Stimulated activated naive CD8-positive, alpha-beta T cell treated with anti-CD3 and anti-CD28 coated beads, Interleukin-15, amount 100 ng/mL, for 72 hours (primary cell): ENCODE results near the gene TBC1D1.
"Not testable (repeated sequence)": the region's sequence is repeated elsewhere in the genome, so short reads cannot be mapped to it uniquely, and the experiment has no call there.

Source experiments
- ATAC-seq: fragments of 150-1000 bp; cut with Tn5 transposase; 2 replicates; pipeline ENCODE4 v1.10.0; 2021; ENCODE audit warnings: mild to moderate bottlenecking, moderate library complexity
- DNase-seq, 2 donors: peaks; one replicate each; pipeline ENCODE4 v3.0.0; 2021 to 2022
- H3K27ac Mint-ChIP-seq, 2 donors: one replicate each; pipeline ENCODE4 v1.8.0; 2022; ENCODE audit warnings: mild to moderate bottlenecking in 2 of 2, mixed read lengths in 2 of 2, moderate library complexity in 2 of 2
- H3K27me3 Mint-ChIP-seq: one replicate; pipeline ENCODE4 v1.8.0; 2022; ENCODE audit warnings: mixed read lengths
- H3K4me1 Mint-ChIP-seq: one replicate; pipeline ENCODE4 v1.8.0; 2022; ENCODE audit warnings: mild to moderate bottlenecking, mixed read lengths
- H3K4me3 Mint-ChIP-seq, 2 donors: one replicate each; pipeline ENCODE4 v1.8.0; 2022; ENCODE audit warnings: mild to moderate bottlenecking in 2 of 2, mixed read lengths in 2 of 2, moderate library complexity in 1 of 2
- H3K9me3 Mint-ChIP-seq, 2 donors: one replicate each; pipeline ENCODE4 v1.8.0; 2022; ENCODE audit warnings: mixed read lengths in 2 of 2

TBC1D1 gene

DNA sequence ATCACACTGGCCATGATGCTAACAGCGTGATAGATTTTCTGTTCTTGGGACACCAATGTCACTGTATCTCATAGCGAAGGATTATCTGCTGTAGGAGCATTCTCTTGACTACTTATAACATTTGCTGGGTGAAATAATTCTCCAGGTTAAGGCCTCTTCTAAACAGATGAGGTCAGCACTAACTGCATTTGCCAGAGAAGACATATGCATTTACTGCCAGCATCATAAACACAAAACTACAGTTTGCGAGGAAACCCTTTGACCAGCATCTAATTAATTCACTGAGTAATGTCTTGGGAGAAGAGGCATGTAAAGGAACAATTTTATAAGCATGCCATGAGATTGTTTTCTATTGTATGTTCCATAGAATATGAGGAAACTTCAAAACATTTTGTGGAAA lies 13.9 kb downstream of the TBC1D1 start:
- no peaks in the 10 kb centered on the region for H3K9me3 Mint-ChIP-seq
- DNase-seq (no peak), ATAC-seq (no peak)
- no peaks in the 10 kb centered on the region for H3K27me3 Mint-ChIP-seq
- no peak overlapping the region for H3K4me3 Mint-ChIP-seq
- H3K4me1 Mint-ChIP-seq: peaks cover 26% of the 10 kb centered on the region
- no peak overlapping the region for H3K27ac Mint-ChIP-seq

DNA sequence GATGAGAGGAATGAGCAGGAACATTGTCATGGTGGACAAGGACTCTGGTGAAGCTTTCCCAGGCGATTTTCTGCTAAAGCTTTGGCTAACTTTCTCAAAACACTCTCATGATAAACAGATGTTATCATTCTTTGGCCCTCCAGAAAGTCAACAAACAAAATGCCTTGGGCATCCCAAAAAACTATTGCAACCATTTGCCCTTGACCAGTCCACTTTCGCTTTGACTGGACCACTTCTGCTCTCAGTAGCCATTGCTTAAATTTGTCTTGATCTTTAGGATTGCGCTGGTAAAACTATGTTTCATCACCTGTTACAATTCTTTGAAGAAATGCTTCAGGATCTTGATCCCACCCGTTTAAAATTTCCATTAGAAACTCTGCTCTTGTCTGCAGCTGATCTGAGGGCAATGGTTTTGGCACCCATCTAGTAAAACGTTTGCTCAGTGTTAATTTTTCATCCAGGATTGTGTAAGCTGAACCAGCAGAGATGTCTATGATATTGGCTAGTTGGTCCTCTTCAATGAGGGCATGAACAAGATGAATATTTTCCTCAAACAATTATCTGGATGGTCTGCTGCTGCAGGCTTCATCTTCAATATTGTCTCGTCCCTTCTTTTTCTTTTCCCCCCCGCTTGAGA lies 14.8 kb downstream of the TBC1D1 start:
- H3K9me3 Mint-ChIP-seq: no peaks in the 10 kb centered on the region
- DNase-seq: no peak
- no peak overlapping the region for H3K4me3 Mint-ChIP-seq
- ATAC-seq: no peak
- H3K27me3 Mint-ChIP-seq: no peaks in the 10 kb centered on the region
- H3K27ac Mint-ChIP-seq: no peak overlapping the region
- peaks cover 20% of the 10 kb centered on the region for H3K4me1 Mint-ChIP-seq

DNA sequence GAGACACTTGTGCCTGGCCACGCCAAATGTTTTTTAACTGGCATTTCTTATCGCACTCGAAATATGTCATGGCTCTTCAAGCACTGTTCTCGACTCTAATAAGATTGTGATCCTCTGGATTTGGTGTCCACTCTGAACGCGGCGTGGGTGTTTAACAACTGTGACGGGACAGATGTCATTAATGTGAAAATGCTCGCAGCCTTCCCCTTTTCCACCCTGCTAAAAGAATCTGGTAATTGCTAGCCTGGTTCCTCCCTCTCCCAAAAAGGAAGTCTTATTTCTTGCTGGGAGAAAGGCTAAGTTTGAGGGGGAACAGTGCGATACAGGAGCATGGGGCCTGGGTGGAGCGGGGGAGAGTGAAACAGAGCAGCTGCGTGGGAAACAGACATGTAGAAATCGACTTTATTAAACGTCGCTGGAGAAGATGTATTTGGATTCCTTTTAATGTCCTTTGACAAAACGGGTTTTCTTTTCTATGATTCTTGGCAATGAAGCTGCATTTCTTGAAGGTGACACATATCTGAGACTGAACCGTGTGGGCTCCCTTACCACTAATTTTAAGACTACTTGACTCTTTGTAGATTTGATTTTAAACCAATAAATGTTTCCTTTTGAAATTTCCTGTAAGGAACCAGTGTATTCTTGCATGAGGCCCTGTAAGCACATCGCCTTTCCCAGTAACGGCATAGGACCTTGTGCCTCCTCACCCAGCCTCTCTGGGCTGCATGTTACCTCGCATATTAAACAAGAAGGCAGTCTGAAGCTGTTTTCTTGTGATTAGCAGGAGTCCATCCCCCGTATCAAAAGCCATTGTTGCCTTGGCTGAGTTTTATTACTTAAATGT lies 17.8 kb downstream of the TBC1D1 start:
- no peak overlapping the region for H3K4me3 Mint-ChIP-seq
- H3K4me1 Mint-ChIP-seq: peaks cover 19% of the 10 kb centered on the region
- no peak for DNase-seq
- H3K9me3 Mint-ChIP-seq: no peaks in the 10 kb centered on the region
- no peaks in the 10 kb centered on the region for H3K27me3 Mint-ChIP-seq
- H3K27ac Mint-ChIP-seq: no peak overlapping the region
- no peak for ATAC-seq

DNA sequence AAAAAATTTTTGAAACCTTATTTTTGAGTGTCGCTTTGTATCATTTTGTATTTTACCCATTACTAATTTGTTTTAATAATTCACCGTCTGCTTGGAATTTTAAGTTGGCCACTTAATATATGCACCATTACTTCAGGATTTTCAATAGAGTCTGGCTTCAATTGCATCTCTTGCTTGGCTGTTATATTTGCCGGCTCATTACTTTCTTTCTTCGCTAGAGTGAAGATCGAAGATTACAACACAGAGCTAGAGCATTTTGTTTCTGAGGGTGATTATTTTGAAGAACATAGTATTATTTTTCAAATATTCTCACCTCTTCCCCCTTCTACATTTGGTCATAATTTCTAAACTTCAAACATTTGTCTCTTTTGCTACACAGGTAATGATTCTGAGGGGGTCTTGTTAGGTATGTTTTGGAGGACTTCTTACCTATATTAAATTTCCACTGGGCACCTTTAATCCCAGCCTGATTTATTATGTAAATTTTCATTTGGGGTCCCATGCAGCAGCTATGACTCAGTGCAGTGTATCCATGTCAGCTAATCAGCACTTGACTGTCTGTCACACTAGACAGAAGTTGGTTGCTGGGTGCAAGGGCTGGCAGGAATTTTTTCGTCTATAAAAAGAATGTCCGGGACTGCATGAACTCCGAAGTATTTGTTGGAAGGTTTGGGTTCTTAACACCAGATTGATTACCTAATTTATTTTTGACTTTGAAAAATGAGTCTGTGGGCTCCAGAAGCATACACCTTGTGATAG lies 18.6 kb downstream of the TBC1D1 start:
- no peaks in the 10 kb centered on the region for H3K9me3 Mint-ChIP-seq
- no peaks in the 10 kb centered on the region for H3K27me3 Mint-ChIP-seq
- ATAC-seq (no peak), DNase-seq (no peak)
- no peak overlapping the region for H3K4me3 Mint-ChIP-seq
- no peak overlapping the region for H3K27ac Mint-ChIP-seq
- peaks cover 19% of the 10 kb centered on the region for H3K4me1 Mint-ChIP-seq

DNA sequence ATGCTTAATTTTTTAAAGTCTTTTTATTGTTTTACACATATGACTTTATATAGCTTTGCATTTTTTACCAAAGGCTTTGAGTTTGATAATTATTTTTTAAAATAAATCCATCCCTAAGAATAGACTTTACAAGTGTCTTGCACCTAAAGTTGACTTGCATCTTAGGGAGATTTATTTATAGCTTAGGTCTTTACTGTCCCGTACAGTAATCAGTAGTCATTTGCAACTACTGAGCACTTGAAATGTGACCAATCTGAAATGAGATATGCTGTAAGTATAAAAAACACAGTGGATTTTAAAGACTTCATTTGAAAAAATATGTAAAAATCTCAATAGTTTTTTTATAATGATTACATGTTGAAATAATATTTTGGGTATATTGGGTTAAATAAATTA lies 19.2 kb downstream of the TBC1D1 start:
- Mint-ChIP-seq H3K4me1 (peaks cover 19% of the 10 kb centered on the region), H3K9me3 (no peaks in the 10 kb centered on the region), H3K27ac (no peak overlapping the region)

DNA sequence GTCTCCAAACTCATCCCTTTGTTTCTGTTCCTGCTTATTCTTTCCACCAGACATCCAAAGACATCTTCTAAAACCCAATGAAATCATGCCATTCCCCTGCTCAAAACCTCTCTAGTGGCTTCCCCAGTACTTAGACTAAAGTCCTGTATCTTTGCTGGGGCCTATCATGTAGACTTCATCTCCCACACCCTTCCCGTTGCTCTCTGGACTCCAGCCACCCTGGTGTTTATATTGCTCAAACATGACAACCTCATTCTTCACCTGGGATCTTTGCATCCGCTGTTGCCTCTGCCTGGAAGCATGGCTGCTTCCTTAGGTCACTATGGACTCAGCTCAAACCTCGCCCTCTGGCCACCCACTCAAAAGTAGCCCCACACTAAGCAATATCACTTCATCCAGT lies 23.7 kb downstream of the TBC1D1 start:
- peaks cover 6% of the 10 kb centered on the region for H3K4me1 Mint-ChIP-seq
- no peak overlapping the region for H3K27ac Mint-ChIP-seq
- no peak overlapping the region for H3K4me3 Mint-ChIP-seq
- no peaks in the 10 kb centered on the region for H3K9me3 Mint-ChIP-seq
- no peak for DNase-seq
- ATAC-seq: no peak
- H3K27me3 Mint-ChIP-seq: no peaks in the 10 kb centered on the region

More for the DNA sequence above, 19.2 kb downstream of the TBC1D1 start:
- Mint-ChIP-seq H3K27me3 (no peaks in the 10 kb centered on the region), H3K4me3 (no peak overlapping the region)
- DNase-seq: no peak
- no peak for ATAC-seq

DNA sequence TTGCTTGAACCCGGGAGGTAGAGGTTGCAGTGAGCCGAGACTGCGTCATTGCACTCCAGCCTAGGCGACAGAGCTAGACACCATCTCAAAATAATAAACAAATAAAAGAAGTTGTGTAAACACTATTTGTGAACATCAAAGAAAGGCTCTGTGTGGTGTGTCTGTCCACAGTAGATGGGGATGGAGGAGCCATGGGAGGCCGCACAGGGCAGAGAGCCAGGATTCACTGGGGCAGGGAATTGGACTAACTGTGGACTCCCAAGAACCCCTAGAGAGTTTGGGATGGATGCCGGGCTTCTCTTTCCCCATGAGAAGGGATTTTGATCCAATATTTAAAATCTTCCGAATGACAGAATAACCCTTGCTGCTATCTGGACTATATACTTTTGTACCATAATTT lies 26.5 kb downstream of the TBC1D1 start:
- ATAC-seq (no peak), DNase-seq (no peak)
- H3K4me3 Mint-ChIP-seq: no peak overlapping the region
- no peaks in the 10 kb centered on the region for H3K27me3 Mint-ChIP-seq
- H3K27ac Mint-ChIP-seq: no peak overlapping the region
- peaks cover 8% of the 10 kb centered on the region for H3K4me1 Mint-ChIP-seq
- no peaks in the 10 kb centered on the region for H3K9me3 Mint-ChIP-seq

DNA sequence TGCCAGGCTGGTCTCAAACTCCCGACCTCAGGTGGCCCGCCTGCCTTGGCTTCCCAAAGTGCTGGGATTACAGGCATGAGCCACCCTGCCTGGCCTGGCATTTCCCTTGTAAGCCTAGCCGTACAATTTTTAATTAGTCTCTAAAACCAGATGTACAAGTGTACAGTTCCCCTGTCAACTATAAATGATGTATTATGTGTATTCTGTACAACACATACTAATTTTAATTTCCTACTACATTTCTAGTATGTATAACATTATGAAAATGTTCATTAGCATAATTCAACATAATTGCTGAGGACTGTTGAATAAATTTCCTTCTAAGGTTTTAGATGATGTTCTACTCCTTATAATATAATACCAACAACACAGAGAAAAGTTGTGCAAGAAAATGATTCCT lies 27.8 kb downstream of the TBC1D1 start:
- no peak overlapping the region for H3K4me3 Mint-ChIP-seq
- no peaks in the 10 kb centered on the region for H3K27me3 Mint-ChIP-seq
- no peak overlapping the region for H3K27ac Mint-ChIP-seq
- peaks cover 13% of the 10 kb centered on the region for H3K4me1 Mint-ChIP-seq
- ATAC-seq (no peak), DNase-seq (no peak)
- H3K9me3 Mint-ChIP-seq: no peaks in the 10 kb centered on the region

DNA sequence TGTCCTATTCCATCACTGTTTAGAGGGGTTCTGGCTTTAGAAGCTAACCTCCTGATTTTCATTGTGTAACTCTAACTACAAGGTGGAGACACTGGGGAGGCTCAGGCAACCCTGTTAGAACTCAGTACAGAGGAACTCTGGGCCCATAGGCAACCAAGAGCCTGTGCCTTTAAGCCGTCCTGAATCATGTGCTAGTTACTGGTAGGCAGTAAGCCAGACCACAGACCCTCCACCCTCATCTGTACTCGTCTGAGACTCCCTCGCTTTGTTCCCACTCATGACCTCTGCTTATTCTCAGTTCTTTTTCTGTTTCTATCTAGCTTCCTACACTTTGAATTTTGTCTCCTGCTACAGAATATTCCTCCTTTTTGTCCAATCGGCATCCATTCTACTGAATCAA lies 31.4 kb downstream of the TBC1D1 start:
- no peaks in the 10 kb centered on the region for H3K9me3 Mint-ChIP-seq
- no peak overlapping the region for H3K4me3 Mint-ChIP-seq
- peaks cover 17% of the 10 kb centered on the region for H3K4me1 Mint-ChIP-seq
- peak overlapping the region; percentile 61 to 72 for H3K27ac Mint-ChIP-seq
- ATAC-seq (peak; percentile 70), DNase-seq (no peak)
- no peaks in the 10 kb centered on the region for H3K27me3 Mint-ChIP-seq

DNA sequence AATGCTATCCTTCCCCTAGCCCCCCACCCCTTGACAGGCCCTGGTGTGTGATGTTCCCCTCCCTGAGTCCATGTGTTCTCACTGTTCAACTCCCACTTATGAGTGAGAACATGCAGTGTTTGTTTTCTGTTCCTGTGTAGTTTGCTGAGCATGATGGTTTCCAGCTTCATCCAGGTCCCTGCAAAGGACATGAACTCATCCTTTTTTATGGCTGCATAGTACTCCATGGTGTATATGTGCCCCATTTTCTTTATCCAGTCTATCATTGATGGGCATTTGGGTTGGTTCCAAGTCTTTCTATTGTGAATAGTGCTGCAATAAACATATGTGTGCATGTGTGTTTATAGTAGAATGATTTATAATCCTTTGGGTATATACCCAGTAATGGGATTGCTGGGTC lies 32.2 kb downstream of the TBC1D1 start:
- not testable (repeated sequence) for H3K27ac Mint-ChIP-seq, H3K4me3 Mint-ChIP-seq, DNase-seq, ATAC-seq, H3K27me3 Mint-ChIP-seq, H3K9me3 Mint-ChIP-seq
- peaks cover 24% of the 10 kb centered on the region for H3K4me1 Mint-ChIP-seq

DNA sequence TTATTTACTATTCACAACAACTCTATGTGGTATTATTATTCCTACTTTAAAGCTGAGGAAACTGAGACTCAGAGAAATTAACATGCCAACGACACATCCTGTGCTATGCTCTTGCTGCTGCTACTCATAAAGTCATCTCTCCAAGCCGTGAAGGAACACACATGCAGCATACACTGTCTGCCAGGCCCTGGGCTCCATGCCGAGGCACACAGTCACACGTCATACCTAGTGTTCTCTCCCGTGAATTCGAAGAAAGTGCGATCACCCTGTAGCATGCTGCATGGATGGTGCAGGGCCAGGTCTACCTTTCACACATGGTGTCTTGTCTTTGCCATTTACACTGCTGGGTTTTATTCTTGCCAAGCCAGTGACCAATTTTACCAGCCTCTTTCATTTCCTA lies 34.1 kb downstream of the TBC1D1 start:
- ATAC-seq (no peak), DNase-seq (no peak)
- H3K27ac Mint-ChIP-seq: no peak overlapping the region
- H3K9me3 Mint-ChIP-seq: no peaks in the 10 kb centered on the region
- no peaks in the 10 kb centered on the region for H3K27me3 Mint-ChIP-seq
- no peak overlapping the region for H3K4me3 Mint-ChIP-seq
- H3K4me1 Mint-ChIP-seq: peaks cover 42% of the 10 kb centered on the region

DNA sequence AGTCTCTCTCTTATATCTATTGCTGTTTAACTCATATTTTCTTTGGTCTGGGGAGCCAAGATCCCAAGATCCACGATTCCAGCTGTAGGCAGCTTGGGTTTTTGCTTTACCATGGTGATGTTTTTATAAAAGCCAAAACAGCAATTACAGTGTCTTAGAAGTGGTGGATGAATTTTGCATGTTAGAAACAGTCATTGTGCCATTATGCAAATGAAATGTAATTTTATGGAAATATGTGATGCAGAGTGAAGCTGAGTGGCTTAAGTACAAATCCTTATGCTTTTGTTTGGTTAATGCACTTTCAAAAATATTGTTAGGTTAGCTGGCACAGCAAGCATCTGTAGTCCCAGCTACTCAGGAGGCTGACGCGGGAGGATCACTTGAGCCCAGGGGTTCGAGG lies 36.5 kb downstream of the TBC1D1 start:
- no peak for DNase-seq
- Mint-ChIP-seq H3K4me3 (no peak overlapping the region), H3K27me3 (no peaks in the 10 kb centered on the region), H3K4me1 (peaks cover 37% of the 10 kb centered on the region), H3K27ac (no peak overlapping the region), H3K9me3 (no peaks in the 10 kb centered on the region)
- no peak for ATAC-seq

DNA sequence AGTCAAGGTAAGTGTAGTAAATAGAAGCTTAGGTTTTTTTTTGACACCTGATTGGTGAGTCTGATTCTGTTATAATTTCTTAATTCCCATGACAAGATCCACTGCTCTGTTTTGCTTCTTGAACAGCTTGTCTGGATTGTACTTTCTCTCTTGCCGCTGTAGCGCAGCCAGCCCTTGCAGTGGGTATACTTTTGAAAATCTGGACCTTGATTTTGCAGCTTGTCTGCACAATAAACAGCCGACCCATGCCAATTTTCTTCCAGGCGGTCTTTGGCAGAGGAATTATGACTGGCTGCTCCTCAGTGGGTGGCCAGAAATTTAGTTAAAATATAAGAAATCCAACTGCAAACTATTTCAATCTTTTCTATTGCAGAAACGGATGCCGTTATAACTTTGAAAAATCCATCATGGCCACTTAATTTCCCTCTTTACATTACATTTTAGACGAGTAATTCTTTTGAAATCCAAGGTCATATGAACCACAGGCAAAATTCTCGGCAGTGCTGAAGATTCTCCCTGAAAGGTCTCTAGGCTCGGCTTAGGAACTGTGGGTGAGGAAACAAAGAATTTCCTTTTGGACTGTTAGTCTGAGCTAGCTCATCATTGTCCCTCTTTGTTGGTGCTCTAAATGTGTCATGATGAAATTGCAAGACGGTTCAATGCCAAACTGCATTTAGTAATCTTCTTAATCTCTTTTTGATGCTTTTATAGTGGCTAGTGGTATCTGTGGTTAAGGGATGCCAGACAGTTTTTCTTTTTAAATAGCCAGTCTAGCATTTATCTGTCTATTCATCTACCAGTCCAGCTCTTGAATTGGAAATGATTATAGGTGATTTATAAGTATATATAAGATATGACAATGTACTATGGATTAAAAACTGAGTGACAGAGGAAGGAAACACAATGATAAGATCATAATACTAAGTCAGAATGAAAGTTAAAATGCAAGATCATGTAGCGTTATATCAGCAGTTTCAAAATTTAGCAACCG lies 37.8 kb downstream of the TBC1D1 start:
- ATAC-seq (peak; percentile 39), DNase-seq (no peak)
- Mint-ChIP-seq H3K9me3 (peaks cover 0 to 5% of the 10 kb centered on the region in 2 donors), H3K27me3 (no peaks in the 10 kb centered on the region), H3K27ac (peak overlapping the region in 1 of 2 donors; percentile 54), H3K4me1 (peaks cover 33% of the 10 kb centered on the region), H3K4me3 (no peak overlapping the region)

DNA sequence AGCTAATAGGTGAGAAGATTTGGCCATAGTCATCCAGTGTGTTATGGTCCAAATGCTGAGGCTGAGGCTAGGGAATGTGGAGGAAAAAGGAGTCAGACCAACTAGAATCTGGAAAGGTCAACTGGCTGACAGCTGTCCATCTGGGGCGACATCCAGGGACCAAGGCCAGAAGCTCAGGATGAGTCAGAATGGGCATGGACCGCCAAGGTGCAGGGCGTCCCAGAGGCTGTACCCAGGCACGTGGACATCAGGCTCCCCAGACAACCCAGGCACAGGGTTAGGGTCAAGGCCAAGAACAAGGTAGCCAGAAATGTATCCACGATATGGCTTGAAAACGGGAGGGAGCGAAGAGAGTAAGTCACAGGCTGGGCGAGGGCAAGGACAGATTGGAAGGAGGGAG lies 43.2 kb downstream of the TBC1D1 start:
- H3K9me3 Mint-ChIP-seq: peaks cover 0 to 14% of the 10 kb centered on the region in 2 donors
- DNase-seq: no peak
- ATAC-seq: no peak
- no peaks in the 10 kb centered on the region for H3K27me3 Mint-ChIP-seq
- no peak overlapping the region for H3K27ac Mint-ChIP-seq
- peaks cover 12% of the 10 kb centered on the region for H3K4me1 Mint-ChIP-seq
- H3K4me3 Mint-ChIP-seq: no peak overlapping the region

DNA sequence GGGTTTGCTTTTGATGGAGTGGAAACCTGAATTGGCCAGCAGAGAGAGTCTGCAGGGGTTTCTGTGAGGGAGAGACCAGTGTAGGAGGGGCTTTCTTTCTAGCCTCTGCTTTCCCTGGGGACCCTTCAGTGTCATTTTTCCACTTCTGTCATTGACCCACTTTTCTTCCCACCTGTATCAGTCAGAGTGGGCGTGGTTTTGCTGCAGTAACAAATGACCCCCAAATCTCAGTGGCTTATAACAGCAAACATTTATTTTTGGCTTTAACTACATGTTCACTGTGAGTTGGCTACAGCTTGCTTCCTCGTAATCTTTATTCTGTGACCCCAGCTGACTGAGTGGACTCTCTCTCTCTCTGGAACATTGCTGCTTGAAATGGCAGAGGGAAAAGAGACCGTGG lies 43.7 kb downstream of the TBC1D1 start:
- Mint-ChIP-seq H3K9me3 (peaks cover 0 to 14% of the 10 kb centered on the region in 2 donors), H3K27ac (no peak overlapping the region), H3K4me1 (peaks cover 7% of the 10 kb centered on the region), H3K4me3 (no peak overlapping the region), H3K27me3 (no peaks in the 10 kb centered on the region)
- no peak for DNase-seq
- ATAC-seq: no peak
